H1 (cell line): ENCODE measurements around the gene SLC39A13. TPM values are rescaled to one million over a fixed set of nuclear protein-coding genes. Genes with fewer than 3 reads are reported as not detected.

Source experiments
- BACH1 ChIP-seq: IDR thresholded peaks from 2 replicates; pipeline ENCODE4 v1.6.1; 2012; ENCODE audit warnings: low read length, improper control_type of control experiment
- CHD1 ChIP-seq: IDR thresholded peaks from 2 replicates; pipeline ENCODE4 v1.6.1; 2012; ENCODE audit warnings: low read depth, low read length, improper control_type of control experiment
- CTCF ChIP-seq, 3 experiments: IDR thresholded peaks; 1 replicate in 2 of 3; 2 replicates in 1 of 3; pipeline versions ENCODE4 v1.5.1 to v1.6.1; 2011; ENCODE audit warnings: low read length in 3 of 3, mild to moderate bottlenecking in 3 of 3, inconsistent platforms in 2 of 3, low read depth in 1 of 3, moderate library complexity in 1 of 3; ENCODE audit not compliant: insufficient read depth in 1 of 3; ENCODE audit errors: control extremely low read depth in 1 of 3
- EP300 ChIP-seq, 2 experiments: IDR thresholded peaks; 1 replicate in 1 of 2; 2 replicates in 1 of 2; pipeline ENCODE4 v1.6.1; 2011 to 2012; ENCODE audit warnings: low read depth in 2 of 2, low read length in 2 of 2, mild to moderate bottlenecking in 2 of 2, borderline replicate concordance in 1 of 2, inconsistent platforms in 1 of 2, moderate library complexity in 1 of 2
- FOSL1 ChIP-seq: IDR thresholded peaks from 2 replicates; pipeline ENCODE4 v1.6.1; 2011; ENCODE audit warnings: mild to moderate bottlenecking, low read depth, low read length, moderate library complexity; ENCODE audit not compliant: insufficient read depth
- GABPA ChIP-seq: IDR thresholded peaks from 2 replicates; pipeline ENCODE4 v1.6.1; 2011; ENCODE audit warnings: mild to moderate bottlenecking, low read length, moderate library complexity, borderline replicate concordance; ENCODE audit not compliant: insufficient read depth
- JUND ChIP-seq: IDR thresholded peaks from 2 replicates; pipeline ENCODE4 v1.6.1; 2011; ENCODE audit warnings: mild to moderate bottlenecking, improper control_type of control experiment, low read length
- MAFK ChIP-seq: IDR thresholded peaks from 2 replicates; pipeline ENCODE4 v1.6.1; 2012; ENCODE audit warnings: low read depth, mild to moderate bottlenecking, improper control_type of control experiment, low read length
- NANOG ChIP-seq: IDR thresholded peaks from 2 replicates; pipeline ENCODE4 v1.6.1; 2011; ENCODE audit warnings: low read length, low read depth, mild to moderate bottlenecking, inconsistent platforms; ENCODE audit not compliant: insufficient read depth, poor library complexity, severe bottlenecking
- PHF8 ChIP-seq: fragments of 200-600 bp; sonication (generic); conservative IDR thresholded peaks from 2 replicates; pipeline ENCODE4 v1.7.1; 2012; ENCODE audit warnings: low read depth, mild to moderate bottlenecking, inconsistent platforms, low read length, moderate library complexity
- POLR2A ChIP-seq, 2 experiments: IDR thresholded peaks; 1 replicate in 1 of 2; 2 replicates in 1 of 2; pipeline ENCODE4 v1.6.1; 2011; ENCODE audit warnings: low read depth in 2 of 2, low read length in 2 of 2, mild to moderate bottlenecking in 2 of 2; ENCODE audit errors: control extremely low read depth in 1 of 2
- RAD21 ChIP-seq, 2 experiments: IDR thresholded peaks in 1 of 2; conservative IDR thresholded peaks in 1 of 2; 2 replicates each; pipeline ENCODE4 v1.6.1; 2011; ENCODE audit warnings: low read depth in 2 of 2, low read length in 2 of 2, improper control_type of control experiment in 1 of 2, inconsistent platforms in 1 of 2, mild to moderate bottlenecking in 1 of 2, moderate library complexity in 1 of 2
- RNF2 ChIP-seq: fragments of 200-900, 300-1000 bp; sonication (generic); IDR thresholded peaks from 2 replicates; pipeline ENCODE4 v1.7.1; 2016; ENCODE audit warnings: borderline replicate concordance, low read depth, mild to moderate bottlenecking, antibody characterized with exemption, low read length; ENCODE audit not compliant: poor library complexity, severe bottlenecking; ENCODE audit errors: missing control alignments
- SIRT6 ChIP-seq: IDR thresholded peaks from one replicate; pipeline ENCODE4 v1.7.1; 2012; ENCODE audit warnings: low read length, inconsistent platforms
- SP1 ChIP-seq: IDR thresholded peaks from 2 replicates; pipeline ENCODE4 v1.6.1; 2011; ENCODE audit warnings: low read depth, low read length
- SUZ12 ChIP-seq: fragments of 200-600 bp; sonication (generic); IDR thresholded peaks from 2 replicates; pipeline ENCODE4 v1.6.1; 2012; ENCODE audit warnings: mild to moderate bottlenecking, inconsistent platforms, low read length, moderate library complexity, mixed read lengths
- TAF1 ChIP-seq: IDR thresholded peaks from 2 replicates; pipeline ENCODE4 v1.6.1; 2011; ENCODE audit warnings: mild to moderate bottlenecking, low read depth, low read length
- TAF7 ChIP-seq: optimal IDR thresholded peaks from 2 replicates; pipeline ENCODE3; 2011; ENCODE audit warnings: low read depth, mild to moderate bottlenecking, inconsistent platforms, low read length, moderate library complexity, borderline replicate concordance
- TEAD4 ChIP-seq: IDR thresholded peaks from 2 replicates; pipeline ENCODE4 v1.6.1; 2012; ENCODE audit warnings: low read depth, low read length, inconsistent platforms, mixed read lengths
- YY1 ChIP-seq: IDR thresholded peaks from 2 replicates; pipeline ENCODE4 v1.6.1; 2011; ENCODE audit warnings: low read depth, mild to moderate bottlenecking, low read length
- polyA plus RNA-seq, 7 experiments: library from polyadenylated mRNA; depleted of rRNA in 3 of 7; stranded (reverse) in 5 of 7; unstranded in 2 of 7; fragments of >200 nt in 5 of 7; fragments of 200-250 nt in 2 of 7; gene quantifications; 1 replicate in 5 of 7; 2 replicates in 1 of 7; 4 replicates in 1 of 7; pipeline versions ENCODE4 v1.2.1 to v1.2.3, GENCODE V29; 2011 to 2013; ENCODE audit warnings: missing spikeins in 2 of 7, mixed read lengths in 2 of 7
- total RNA-seq: library from RNA; stranded (reverse); fragmentation: NEBNext Ultra II Directional; extraction: Animal tissue kit (Norgen Biotek cat#: 25700); gene quantifications from 2 replicates; pipeline ENCODE4 v1.2.1, GENCODE V29; 2021

SLC39A13 gene
- total and polyA plus RNA-seq, 2 of the 8 experiments (the other 6 are each of a cell fraction or from before 2014, with no cell fraction given): 23.2 to 30.0 TPM

- no peak for TF ChIP-seq TEAD4
- peak; percentile 96 for TF ChIP-seq YY1
- TF ChIP-seq RAD21 (IDR thresholded peaks at IDR 0.05 in 1 of 2, conservative IDR thresholded peaks at IDR 0.05 in 1 of 2; ENCODE audit: low read depth in 2 of 2, low read length in 2 of 2): no peak
- TF ChIP-seq PHF8: peak; percentile 95
- TF ChIP-seq SUZ12: no peak
- TF ChIP-seq FOSL1: no peak
- peak; percentile 98 for TF ChIP-seq TAF1
- TF ChIP-seq POLR2A (IDR thresholded peaks at IDR 0.05; ENCODE audit: control extremely low read depth in 1 of 2, low read depth in 2 of 2, low read length in 2 of 2): peak; percentile 58 to 86
- peak; percentile 87 for TF ChIP-seq TAF7
- no peak for TF ChIP-seq SP1
- TF ChIP-seq BACH1: no peak
- no peak for TF ChIP-seq RNF2
- TF ChIP-seq SIRT6: no peak
- no peak for TF ChIP-seq JUND
- peak in 1 of 2 experiments; percentile 93; a peak in 1 of 3 replicates for TF ChIP-seq EP300 (IDR thresholded peaks at IDR 0.05; ENCODE audit: borderline replicate concordance in 1 of 2, low read depth in 2 of 2, low read length in 2 of 2)
- TF ChIP-seq CTCF (IDR thresholded peaks at IDR 0.05; ENCODE audit: control extremely low read depth in 1 of 3, insufficient read depth in 1 of 3, low read depth in 1 of 3, low read length in 3 of 3): no peak
- TF ChIP-seq MAFK: no peak; the same call in 1 of the 2 replicates
- no peak for TF ChIP-seq CHD1
- peak; percentile 84; the same call in 1 of the 2 replicates for TF ChIP-seq GABPA
- TF ChIP-seq NANOG: no peak
Measured at GRCh38 chr11:47426062-47426956, 17.9 kb downstream of the SLC39A13 start, which contains the start of gene PSMC3 (continued).
